GM12892 (cell line): ENCODE results near the gene DNAJC18.

Experiments used
- POLR2A ChIP-seq: IDR thresholded peaks from 2 replicates; pipeline ENCODE4 v1.6.1; 2011; ENCODE audit warnings: low read depth, low read length, control low read depth
- POLR2AphosphoS5 ChIP-seq: IDR thresholded peaks from 2 replicates; pipeline ENCODE4 v1.6.1; 2011; ENCODE audit warnings: low read depth, low read length, control low read depth
- TAF1 ChIP-seq: IDR thresholded peaks from 2 replicates; pipeline ENCODE4 v1.6.1; 2011; ENCODE audit warnings: low read depth, mild to moderate bottlenecking, control low read depth, low read length, borderline replicate concordance

DNA sequence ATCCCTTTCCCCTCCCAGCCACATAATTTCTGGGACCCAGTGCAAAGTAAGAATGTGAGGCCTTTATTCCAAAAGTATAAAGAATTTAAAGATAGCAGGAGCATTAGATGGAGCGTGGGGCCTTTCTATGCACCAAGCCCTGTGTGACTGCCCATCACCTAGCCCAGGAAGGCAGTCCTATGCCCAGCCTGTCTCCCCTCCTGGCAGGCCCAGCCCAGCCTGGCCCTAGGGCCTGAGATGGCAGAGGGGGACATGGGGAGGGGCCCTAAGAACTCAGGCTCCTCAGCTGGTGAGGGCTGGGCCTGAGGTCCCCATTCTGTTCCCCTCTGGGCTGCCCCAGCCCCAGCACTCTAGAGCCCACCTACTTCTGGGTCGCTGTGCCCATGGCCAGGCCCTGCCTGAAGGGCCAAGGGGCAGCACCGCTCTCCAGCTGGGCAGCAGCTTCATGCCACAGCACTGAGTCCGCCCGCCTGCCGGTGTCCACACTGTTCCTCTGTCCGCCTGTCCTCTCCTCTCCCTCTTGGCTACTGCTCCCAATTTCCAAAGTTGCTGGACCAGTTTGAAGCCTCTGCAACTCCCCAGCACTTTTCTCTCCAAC, 55.2 kb downstream of the DNAJC18 start:
- no peak for TF ChIP-seq POLR2A
- TF ChIP-seq TAF1: no peak
- peak; percentile 13; the same call in 1 of the 2 replicates for TF ChIP-seq POLR2AphosphoS5
